GM19351 (cell line): ENCODE data around the gene ADCY9.
A peak's percentile ranks its signal among the peaks of the same experiment; 100 is the strongest.
"Not testable (repeated sequence)": the region's sequence is repeated elsewhere in the genome, so short reads cannot be mapped to it uniquely, and the experiment has no call there.

ENCODE experiments used
- ATAC-seq: cut with Tn5 transposase; IDR thresholded peaks from one replicate; pipeline ENCODE4 v1.9.1; 2021; ENCODE audit warnings: mild to moderate bottlenecking, moderate library complexity; ENCODE audit not compliant: unreplicated experiment

Gene ADCY9

GRCh38 chr16:3983081-3983520 lies 133.1 kb downstream of the ADCY9 start:
- no peak for ATAC-seq

GRCh38 chr16:3982216-3982615 lies 134.0 kb downstream of the ADCY9 start:
- no peak for ATAC-seq

- no peak for ATAC-seq
Measured at GRCh38 chr16:3980253-3981111, 135.8 kb downstream of the ADCY9 start.

GRCh38 chr16:3979518-3979917 lies 136.7 kb downstream of the ADCY9 start:
- no peak for ATAC-seq

- no peak for ATAC-seq
Measured at GRCh38 chr16:3979070-3979469, 137.2 kb downstream of the ADCY9 start.

GRCh38 chr16:3977376-3977775 lies 138.9 kb downstream of the ADCY9 start:
- no peak for ATAC-seq

GRCh38 chr16:3974751-3975150 lies 141.5 kb downstream of the ADCY9 start:
- ATAC-seq: no peak

- no peak for ATAC-seq
Measured at GRCh38 chr16:3971706-3972105, 144.5 kb downstream of the ADCY9 start.

GRCh38 chr16:3971261-3971660 lies 145.0 kb downstream of the ADCY9 start:
- peak; percentile 43 for ATAC-seq

GRCh38 chr16:3968551-3968950 lies 147.7 kb downstream of the ADCY9 start:
- ATAC-seq: no peak

- ATAC-seq: no peak
Measured at GRCh38 chr16:3966681-3967080, 149.6 kb downstream of the ADCY9 start.

GRCh38 chr16:3965781-3966582 lies 150.3 kb downstream of the ADCY9 start:
- no peak for ATAC-seq

GRCh38 chr16:3965306-3965705 lies 150.9 kb downstream of the ADCY9 start:
- no peak for ATAC-seq

GRCh38 chr16:3964686-3965290 lies 151.5 kb downstream of the ADCY9 start:
- ATAC-seq: no peak

GRCh38 chr16:3963886-3964685 lies 152.2 kb downstream of the ADCY9 start:
- no peak for ATAC-seq

- ATAC-seq: no peak
Measured at GRCh38 chr16:3963203-3963602, 153.0 kb downstream of the ADCY9 start.

GRCh38 chr16:3961449-3961849 lies 154.8 kb downstream of the ADCY9 start:
- no peak for ATAC-seq

- not testable (repeated sequence) for ATAC-seq
Measured at GRCh38 chr16:3959926-3960590, 156.2 kb downstream of the ADCY9 start.

- ATAC-seq: no peak
Measured at GRCh38 chr16:3959148-3959547, 157.1 kb downstream of the ADCY9 start.

GRCh38 chr16:3957344-3957980 lies 158.8 kb downstream of the ADCY9 start:
- ATAC-seq: no peak
